ENCODE measurements around the gene SMIM22.

The SMIM22 gene

GRCh38 chr16:4798456-4798855 lies 3.3 kb downstream of the SMIM22 start:
- H3K27ac ChIP-seq = no peak overlapping the region
- TF ChIP-seq CTCF (conservative IDR thresholded peaks at IDR 0.05) = no peak

DNA sequence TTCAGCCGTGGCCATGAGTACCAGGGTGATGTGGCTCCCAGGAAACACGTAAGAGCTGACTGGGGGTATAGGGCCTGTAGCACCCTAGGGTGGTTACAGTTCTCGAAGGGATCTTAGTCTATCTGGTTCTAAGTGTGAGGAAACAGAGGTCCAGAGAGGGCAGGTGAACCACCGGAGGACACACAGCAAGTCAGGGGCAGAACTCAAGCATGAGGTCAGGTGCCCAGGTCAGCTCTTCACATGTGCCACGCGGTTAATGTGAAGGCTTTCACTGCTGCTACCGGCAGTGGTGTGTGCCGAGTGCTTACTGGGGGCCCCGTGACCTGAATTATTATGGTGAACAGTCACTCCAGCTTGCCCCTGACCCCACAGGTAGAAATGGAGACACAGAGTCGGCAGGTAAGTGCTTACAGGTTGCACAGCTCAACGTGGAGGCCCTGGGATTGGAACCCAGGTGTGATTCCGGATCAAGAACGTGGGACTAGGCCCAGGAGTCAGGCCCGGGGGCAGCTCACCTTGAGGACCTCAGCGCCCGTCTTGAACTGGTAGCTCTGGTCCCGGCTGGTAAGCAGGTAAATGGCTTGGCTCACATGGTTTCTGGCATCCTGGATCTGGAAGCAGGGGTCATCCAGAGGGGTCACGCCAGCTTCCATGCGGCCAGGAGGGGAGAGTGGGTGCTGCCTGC lies 4.1 kb downstream of the SMIM22 start:
- no peak overlapping the region for H3K27ac ChIP-seq

DNA sequence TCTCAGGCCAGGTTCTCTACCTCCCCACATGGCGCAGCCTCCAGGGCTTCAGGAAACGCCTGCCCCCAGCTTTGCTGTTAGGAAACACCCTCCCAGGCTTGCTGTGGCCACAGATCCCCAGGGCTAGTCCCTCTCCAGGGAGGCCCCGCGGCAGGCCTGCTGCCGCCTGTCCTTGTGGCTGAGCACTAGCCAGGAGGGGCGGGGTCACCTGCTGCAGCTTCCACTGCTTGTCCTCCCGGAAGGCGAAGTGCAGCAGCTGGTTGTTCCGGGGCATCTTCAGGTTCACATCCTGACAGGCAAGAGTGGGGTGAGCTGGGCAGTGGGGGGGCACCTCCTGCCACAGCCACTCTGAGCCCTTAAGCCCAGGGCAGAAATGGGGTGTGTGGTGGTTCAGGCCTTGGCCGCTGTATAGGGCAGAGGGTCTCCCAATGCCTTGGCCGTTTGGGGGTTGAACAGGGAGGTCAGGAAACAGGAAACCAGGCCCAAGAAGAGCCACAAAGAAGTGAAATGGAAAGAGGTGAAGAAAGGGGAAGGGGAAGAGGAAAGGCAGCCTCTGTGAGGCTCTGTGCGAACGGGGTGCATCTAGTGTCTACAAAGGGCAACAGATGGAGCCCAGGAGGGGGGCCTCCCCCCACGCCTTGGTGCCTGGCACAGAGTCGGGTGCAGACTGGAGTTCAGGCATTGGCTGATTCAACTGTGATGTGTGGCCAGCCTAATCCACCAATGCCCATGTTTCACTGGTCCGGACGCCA lies 5.3 kb downstream of the SMIM22 start:
- H3K27ac ChIP-seq = peak overlapping the region; percentile 81
- TF ChIP-seq CTCF (conservative IDR thresholded peaks at IDR 0.05) = no peak

More for the DNA sequence above, 4.1 kb downstream of the SMIM22 start:
- no peak for TF ChIP-seq CTCF (conservative IDR thresholded peaks at IDR 0.05)

- no peak for TF ChIP-seq CTCF (conservative IDR thresholded peaks at IDR 0.05)
- peak overlapping the region; percentile 81 for H3K27ac ChIP-seq
These were observed 6.1 kb downstream of the SMIM22 start for GRCh38 chr16:4801051-4801961.

DNA sequence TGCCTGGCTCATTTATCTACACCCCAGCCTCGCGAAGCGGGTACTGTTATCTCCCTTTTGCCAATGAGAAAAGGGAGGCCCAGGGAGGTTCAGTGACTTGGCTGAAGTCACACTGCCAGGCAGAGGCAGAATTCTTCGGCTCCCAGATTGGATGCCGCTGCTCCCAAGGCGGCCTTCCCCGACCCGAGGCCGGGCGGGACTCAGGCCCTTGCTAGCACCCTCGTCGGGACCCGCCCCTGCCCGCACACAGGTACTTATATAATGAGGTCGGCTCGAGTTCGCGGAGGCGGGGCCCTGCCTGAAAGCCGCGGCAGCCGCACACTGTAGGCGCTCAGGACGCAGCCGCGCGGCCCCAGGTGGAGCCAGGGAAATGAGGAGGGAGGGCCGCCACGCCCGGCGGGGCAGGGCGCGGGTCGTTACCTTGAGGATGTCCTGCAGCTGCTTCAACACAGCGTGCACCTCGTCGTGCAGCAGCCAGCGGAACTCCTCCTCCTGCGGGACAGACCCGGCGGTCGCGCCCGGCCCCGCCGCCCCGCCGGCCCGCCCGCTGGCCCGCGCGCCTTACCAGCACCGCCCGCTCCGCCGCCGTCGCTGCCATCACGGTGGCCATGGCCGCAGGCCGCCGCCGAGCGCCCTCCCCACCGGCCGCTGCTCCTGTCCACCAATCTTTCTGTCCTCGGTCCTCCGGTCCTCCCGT lies 6.9 kb downstream of the SMIM22 start, which contains the start of gene ROGDI:
TSS of gene ROGDI (minus strand) at position 672 of the 697 bp plus-strand sequence. CDS start at position 610, 62 bp downstream.
- H3K27ac ChIP-seq = peak within 1 kb of the TSS; percentile 81

GRCh38 chr16:4802659-4803287 lies 7.6 kb downstream of the SMIM22 start:
- H3K27ac ChIP-seq = peak overlapping the region; percentile 81
- TF ChIP-seq CTCF (conservative IDR thresholded peaks at IDR 0.05) = no peak

More for the DNA sequence above, 6.9 kb downstream of the SMIM22 start, which contains the start of gene ROGDI:
- no peak for TF ChIP-seq CTCF (conservative IDR thresholded peaks at IDR 0.05)
